Measurements from ENCODE around the gene IQSEC3. TPM values are rescaled to one million over a fixed set of nuclear protein-coding genes. Genes with fewer than 3 reads are reported as not detected.

Gene IQSEC3
- total and polyA plus RNA-seq, 7 experiments from 2014 or later, result 0.36 to 5.5 (median 1.7) TPM; not detected in 1

- H3K27me3 Mint-ChIP-seq, result peaks cover 2 to 30% (median 10%) of the 10 kb centered on the region in 5 donors
- no peaks in the 10 kb centered on the region for H3K9me3 Mint-ChIP-seq
- H3K36me3 Mint-ChIP-seq, result no peaks in the 10 kb centered on the region
- Histone ChIP-seq H3K27me3 (ENCODE audit: control insufficient read depth in 2 of 2, insufficient read depth in 2 of 2, low read length in 2 of 2) (no peaks in the 10 kb centered on the region), H3K9me3 (ENCODE audit: control insufficient read depth in 2 of 3, low read length in 3 of 3) (no peaks in the 10 kb centered on the region), H3K36me3 (ENCODE audit: control insufficient read depth in 2 of 3, insufficient read depth in 3 of 3, low read length in 3 of 3) (no peaks in the 10 kb centered on the region), H3K4me3 (ENCODE audit: low read length) (no peak overlapping the region), H3K27ac (ENCODE audit: low read depth, low read length) (no peak overlapping the region), H3K4me1 (ENCODE audit: control insufficient read depth in 2 of 2, insufficient read depth in 2 of 2, low read length in 2 of 2) (no peaks in the 10 kb centered on the region)
- peaks cover 0 to 12% (median under 1%) of the 10 kb centered on the region in 7 donors for H3K4me1 Mint-ChIP-seq
- CTCF ChIA-PET, result no interaction called here
- DNase-seq, result no peak
- POLR2A ChIA-PET, result no interaction called here
- intact Hi-C loops (cut with micrococcal nuclease), result no loop called here
- no peak overlapping the region for H3K4me3 Mint-ChIP-seq
- ATAC-seq, result no peak
- no peak overlapping the region for H3K27ac Mint-ChIP-seq
Observed at GRCh38 chr12:175250-175649, 108.7 kb downstream of the IQSEC3 start.

GRCh38 chr12:175759-176158 is 109.2 kb downstream of the IQSEC3 start:
- intact Hi-C loops (cut with micrococcal nuclease), result no loop called here
- H3K27me3 Mint-ChIP-seq, result peaks cover 2 to 30% (median 12%) of the 10 kb centered on the region in 5 donors
- no peaks in the 10 kb centered on the region for H3K9me3 Mint-ChIP-seq
- Histone ChIP-seq H3K27ac (ENCODE audit: low read depth, low read length) (no peak overlapping the region), H3K4me1 (ENCODE audit: control insufficient read depth in 2 of 2, insufficient read depth in 2 of 2, low read length in 2 of 2) (no peaks in the 10 kb centered on the region), H3K27me3 (ENCODE audit: control insufficient read depth in 2 of 2, insufficient read depth in 2 of 2, low read length in 2 of 2) (no peaks in the 10 kb centered on the region), H3K4me3 (ENCODE audit: low read length) (no peak overlapping the region), H3K9me3 (ENCODE audit: control insufficient read depth in 2 of 3, low read length in 3 of 3) (no peaks in the 10 kb centered on the region), H3K36me3 (ENCODE audit: control insufficient read depth in 2 of 3, insufficient read depth in 3 of 3, low read length in 3 of 3) (no peaks in the 10 kb centered on the region)
- ChIA-PET POLR2A (no interaction called here), CTCF (no interaction called here)
- ATAC-seq (no peak), DNase-seq (no peak)
- H3K27ac Mint-ChIP-seq, result no peak overlapping the region
- H3K4me1 Mint-ChIP-seq, result peaks cover 0 to 15% (median 6%) of the 10 kb centered on the region in 7 donors
- no peak overlapping the region for H3K4me3 Mint-ChIP-seq
- no peaks in the 10 kb centered on the region for H3K36me3 Mint-ChIP-seq

GRCh38 chr12:176321-177181 is 110.0 kb downstream of the IQSEC3 start:
- no peaks in the 10 kb centered on the region for H3K9me3 Mint-ChIP-seq
- POLR2A ChIA-PET, result no interaction called here
- Histone ChIP-seq H3K9me3 (ENCODE audit: control insufficient read depth in 2 of 3, low read length in 3 of 3) (no peaks in the 10 kb centered on the region), H3K27ac (ENCODE audit: low read depth, low read length) (no peak overlapping the region), H3K27me3 (ENCODE audit: control insufficient read depth in 2 of 2, insufficient read depth in 2 of 2, low read length in 2 of 2) (no peaks in the 10 kb centered on the region), H3K4me3 (ENCODE audit: low read length) (no peak overlapping the region), H3K4me1 (ENCODE audit: control insufficient read depth in 2 of 2, insufficient read depth in 2 of 2, low read length in 2 of 2) (no peaks in the 10 kb centered on the region), H3K36me3 (ENCODE audit: control insufficient read depth in 2 of 3, insufficient read depth in 3 of 3, low read length in 3 of 3) (no peaks in the 10 kb centered on the region)
- no peak overlapping the region for H3K4me3 Mint-ChIP-seq
- H3K4me1 Mint-ChIP-seq, result peaks cover 0 to 15% (median 6%) of the 10 kb centered on the region in 7 donors
- CTCF ChIA-PET, result no interaction called here
- ATAC-seq (no peak), DNase-seq (no peak)
- intact Hi-C loops (cut with micrococcal nuclease), result no loop called here
- H3K27ac Mint-ChIP-seq, result no peak overlapping the region
- H3K36me3 Mint-ChIP-seq, result no peaks in the 10 kb centered on the region
- peaks cover 2 to 30% (median 12%) of the 10 kb centered on the region in 5 donors for H3K27me3 Mint-ChIP-seq

GRCh38 chr12:177336-177979 is 110.9 kb downstream of the IQSEC3 start:
- intact Hi-C loops (cut with micrococcal nuclease), result no loop called here
- H3K36me3 ChIP-seq (ENCODE audit: control insufficient read depth in 2 of 3, insufficient read depth in 3 of 3, low read length in 3 of 3), result no peaks in the 10 kb centered on the region
- H3K4me1 Mint-ChIP-seq, result peaks cover 0 to 14% (median 6%) of the 10 kb centered on the region in 7 donors
- DNase-seq, result no peak
- H3K4me1 ChIP-seq (ENCODE audit: control insufficient read depth in 2 of 2, insufficient read depth in 2 of 2, low read length in 2 of 2), result no peaks in the 10 kb centered on the region
- H3K27me3 Mint-ChIP-seq, result peaks cover 2 to 29% (median 12%) of the 10 kb centered on the region in 5 donors
- no peak overlapping the region for H3K4me3 Mint-ChIP-seq
- H3K27ac Mint-ChIP-seq, result no peak overlapping the region
- no peak overlapping the region for H3K27ac ChIP-seq (ENCODE audit: low read depth, low read length)
- ATAC-seq, result no peak
- no peaks in the 10 kb centered on the region for H3K27me3 ChIP-seq (ENCODE audit: control insufficient read depth in 2 of 2, insufficient read depth in 2 of 2, low read length in 2 of 2)
- no peaks in the 10 kb centered on the region for H3K36me3 Mint-ChIP-seq
- H3K4me3 ChIP-seq (ENCODE audit: low read length), result no peak overlapping the region
- H3K9me3 ChIP-seq (ENCODE audit: control insufficient read depth in 2 of 3, low read length in 3 of 3), result no peaks in the 10 kb centered on the region
- POLR2A ChIA-PET, result no interaction called here
- CTCF ChIA-PET, result no interaction called here
- H3K9me3 Mint-ChIP-seq, result no peaks in the 10 kb centered on the region

- ATAC-seq (no peak), DNase-seq (no peak)
- intact Hi-C loops (cut with micrococcal nuclease), result no loop called here
- Mint-ChIP-seq H3K36me3 (no peaks in the 10 kb centered on the region), H3K4me1 (peaks cover 0 to 10% (median 6%) of the 10 kb centered on the region in 7 donors), H3K9me3 (no peaks in the 10 kb centered on the region), H3K27ac (no peak overlapping the region), H3K4me3 (no peak overlapping the region), H3K27me3 (peaks cover 4 to 23% (median 15%) of the 10 kb centered on the region in 5 donors)
- Histone ChIP-seq H3K9me3 (ENCODE audit: control insufficient read depth in 2 of 3, low read length in 3 of 3) (no peaks in the 10 kb centered on the region), H3K36me3 (ENCODE audit: control insufficient read depth in 2 of 3, insufficient read depth in 3 of 3, low read length in 3 of 3) (no peaks in the 10 kb centered on the region), H3K4me3 (ENCODE audit: low read length) (no peak overlapping the region), H3K4me1 (ENCODE audit: control insufficient read depth in 2 of 2, insufficient read depth in 2 of 2, low read length in 2 of 2) (no peaks in the 10 kb centered on the region), H3K27ac (ENCODE audit: low read depth, low read length) (no peak overlapping the region), H3K27me3 (ENCODE audit: control insufficient read depth in 2 of 2, insufficient read depth in 2 of 2, low read length in 2 of 2) (no peaks in the 10 kb centered on the region)
- ChIA-PET CTCF (no interaction called here), POLR2A (no interaction called here)
Observed at GRCh38 chr12:177980-178828, 111.6 kb downstream of the IQSEC3 start.

- ATAC-seq, result no peak
- no peak overlapping the region for H3K27ac Mint-ChIP-seq
- DNase-seq, result no peak
- Histone ChIP-seq H3K4me3 (ENCODE audit: low read length) (no peak overlapping the region), H3K4me1 (ENCODE audit: control insufficient read depth in 2 of 2, insufficient read depth in 2 of 2, low read length in 2 of 2) (no peaks in the 10 kb centered on the region), H3K36me3 (ENCODE audit: control insufficient read depth in 2 of 3, insufficient read depth in 3 of 3, low read length in 3 of 3) (no peaks in the 10 kb centered on the region), H3K27ac (ENCODE audit: low read depth, low read length) (no peak overlapping the region), H3K27me3 (ENCODE audit: control insufficient read depth in 2 of 2, insufficient read depth in 2 of 2, low read length in 2 of 2) (no peaks in the 10 kb centered on the region), H3K9me3 (ENCODE audit: control insufficient read depth in 2 of 3, low read length in 3 of 3) (no peaks in the 10 kb centered on the region)
- H3K9me3 Mint-ChIP-seq, result no peaks in the 10 kb centered on the region
- H3K4me3 Mint-ChIP-seq, result no peak overlapping the region
- peaks cover 0 to 10% (median 6%) of the 10 kb centered on the region in 7 donors for H3K4me1 Mint-ChIP-seq
- peaks cover 4 to 28% (median 16%) of the 10 kb centered on the region in 5 donors for H3K27me3 Mint-ChIP-seq
- ChIA-PET POLR2A (no interaction called here), CTCF (no interaction called here)
- intact Hi-C loops (cut with micrococcal nuclease), result no loop called here
- H3K36me3 Mint-ChIP-seq, result no peaks in the 10 kb centered on the region
Observed at GRCh38 chr12:178829-179109, 112.2 kb downstream of the IQSEC3 start.

Data from naive thymus-derived CD4-positive, alpha-beta T cell (primary cell).